K562 (cell line): ENCODE measurements around the gene ERCC4. TPM values are rescaled to one million over a fixed set of nuclear protein-coding genes. Genes with fewer than 3 reads are reported as not detected.

Source experiments
- ARNT ChIP-seq, 2 experiments: fragments of 450-650 bp; IDR thresholded peaks; 2 replicates each; pipeline ENCODE4 v1.6.1; 2016; ENCODE audit warnings: mild to moderate bottlenecking in 1 of 2
- FOXP1 ChIP-seq: sonication (generic); formaldehyde crosslinking; IDR thresholded peaks from 2 replicates; pipeline ENCODE4 v1.8.0; 2022; ENCODE audit warnings: mild to moderate bottlenecking, missing genetic modification reagents
- GABPA ChIP-seq: fragments of 200-800 bp; sonication (Bioruptor generic); conservative IDR thresholded peaks from 2 replicates; pipeline ENCODE4 v1.6.1; 2016; ENCODE audit warnings: low read depth, missing genetic modification characterization, missing compliant biosample characterization
- MTA2 ChIP-seq: fragments of 450-650 bp; IDR thresholded peaks from 2 replicates; pipeline ENCODE4 v1.6.1; 2016; ENCODE audit warnings: low read depth
- NCOA4 ChIP-seq: fragments of 450-650 bp; IDR thresholded peaks from 2 replicates; pipeline ENCODE4 v1.6.1; 2018; ENCODE audit warnings: mild to moderate bottlenecking; ENCODE audit not compliant: partially characterized antibody
- NCOA6 ChIP-seq: fragments of 450-650 bp; IDR thresholded peaks from 2 replicates; pipeline ENCODE4 v1.6.1; 2017; ENCODE audit warnings: mild to moderate bottlenecking
- NCOR1 ChIP-seq: fragments of 450-650 bp; IDR thresholded peaks from 2 replicates; pipeline ENCODE4 v1.6.1; 2016; ENCODE audit warnings: mild to moderate bottlenecking, moderate library complexity
- PTRF ChIP-seq: fragments of 450-650 bp; IDR thresholded peaks from 2 replicates; pipeline ENCODE4 v1.6.1; 2016; ENCODE audit warnings: mild to moderate bottlenecking, missing genetic modification characterization, missing compliant biosample characterization
- RAD51 ChIP-seq: fragments of 450-650 bp; IDR thresholded peaks from 2 replicates; pipeline ENCODE4 v1.7.1; 2016; ENCODE audit warnings: low read depth, mild to moderate bottlenecking, borderline replicate concordance
- SREBF2 ChIP-seq: sonication (generic); formaldehyde crosslinking; IDR thresholded peaks from 2 replicates; pipeline ENCODE4 v1.4.0; 2020; ENCODE audit warnings: mild to moderate bottlenecking, missing genetic modification reagents
- ZNF140 ChIP-seq: fragments of 250-450 bp; sonication (Bioruptor Pico); IDR thresholded peaks from 2 replicates; pipeline ENCODE4 v1.8.0; 2021; ENCODE audit warnings: moderate library complexity, mild to moderate bottlenecking, inconsistent platforms
- ZNF778 ChIP-seq: fragments of 450-650 bp; formaldehyde crosslinking; IDR thresholded peaks from 2 replicates; pipeline ENCODE4 v1.4.0; 2020; ENCODE audit warnings: mild to moderate bottlenecking, moderate library complexity
- polyA plus RNA-seq, 8 experiments: library from polyadenylated mRNA; depleted of rRNA in 4 of 8; stranded (reverse) in 5 of 8; unstranded in 3 of 8; fragments of >200 nt; fragmentation: Nextera tagmentation in 2 of 8; fragmentation: Illumina TruSeq in 1 of 8; extraction: Ambion mirVana in 2 of 8; extraction: Trizol in 1 of 8; gene quantifications; 2 replicates each; pipeline versions ENCODE4 v1.2.1 to v1.2.3, GENCODE V29; 2011 to 2014; ENCODE audit warnings: inconsistent platforms in 1 of 8, missing spikeins in 1 of 8
- total RNA-seq, 7 experiments: library from RNA; depleted of rRNA in 6 of 7; stranded (reverse); fragments of >200 nt in 6 of 7; fragmentation: Illumina TruSeq in 2 of 7; extraction: Trizol in 2 of 7; gene quantifications; 2 replicates each; pipeline versions ENCODE4 v1.2.1 to v1.2.3, GENCODE V29; 2011 to 2021; ENCODE audit warnings: low replicate concordance in 1 of 7
- TF ChIP-seq, protein P1 (sequence below): fragments of 250-450 bp; sonication (Bioruptor Pico); IDR thresholded peaks from 2 replicates; pipeline ENCODE4 v1.5.0; 2021; ENCODE audit warnings: mild to moderate bottlenecking, borderline replicate concordance
- TF ChIP-seq, protein P2 (sequence below): sonication (generic); formaldehyde crosslinking; IDR thresholded peaks from 2 replicates; pipeline ENCODE4 v1.8.0; 2022; ENCODE audit warnings: mild to moderate bottlenecking, missing genetic modification reagents
- TF ChIP-seq, protein P3 (sequence below): fragments of 450-650 bp; formaldehyde crosslinking; IDR thresholded peaks from 2 replicates; pipeline ENCODE4 v1.4.0; 2020; ENCODE audit warnings: mild to moderate bottlenecking, moderate library complexity
- TF ChIP-seq, protein P4 (sequence below): fragments of 450-650 bp; IDR thresholded peaks from 2 replicates; pipeline ENCODE4 v1.6.1; 2014; ENCODE audit warnings: low read depth, mild to moderate bottlenecking, moderate library complexity, borderline replicate concordance
- TF ChIP-seq, protein P5 (sequence below), 2 experiments: IDR thresholded peaks in 1 of 2; conservative IDR thresholded peaks in 1 of 2; 2 replicates each; pipeline ENCODE4 v1.6.1; 2016; ENCODE audit warnings: low read depth in 2 of 2, mild to moderate bottlenecking in 1 of 2, missing compliant biosample characterization in 1 of 2, missing genetic modification characterization in 1 of 2, moderate library complexity in 1 of 2

ERCC4 gene
- total and polyA plus RNA-seq, 9 of the 15 experiments (the other 6 are each of a cell fraction or from before 2014, with no cell fraction given), result 3.7 to 10.5 (median 6.0) TPM

DNA sequence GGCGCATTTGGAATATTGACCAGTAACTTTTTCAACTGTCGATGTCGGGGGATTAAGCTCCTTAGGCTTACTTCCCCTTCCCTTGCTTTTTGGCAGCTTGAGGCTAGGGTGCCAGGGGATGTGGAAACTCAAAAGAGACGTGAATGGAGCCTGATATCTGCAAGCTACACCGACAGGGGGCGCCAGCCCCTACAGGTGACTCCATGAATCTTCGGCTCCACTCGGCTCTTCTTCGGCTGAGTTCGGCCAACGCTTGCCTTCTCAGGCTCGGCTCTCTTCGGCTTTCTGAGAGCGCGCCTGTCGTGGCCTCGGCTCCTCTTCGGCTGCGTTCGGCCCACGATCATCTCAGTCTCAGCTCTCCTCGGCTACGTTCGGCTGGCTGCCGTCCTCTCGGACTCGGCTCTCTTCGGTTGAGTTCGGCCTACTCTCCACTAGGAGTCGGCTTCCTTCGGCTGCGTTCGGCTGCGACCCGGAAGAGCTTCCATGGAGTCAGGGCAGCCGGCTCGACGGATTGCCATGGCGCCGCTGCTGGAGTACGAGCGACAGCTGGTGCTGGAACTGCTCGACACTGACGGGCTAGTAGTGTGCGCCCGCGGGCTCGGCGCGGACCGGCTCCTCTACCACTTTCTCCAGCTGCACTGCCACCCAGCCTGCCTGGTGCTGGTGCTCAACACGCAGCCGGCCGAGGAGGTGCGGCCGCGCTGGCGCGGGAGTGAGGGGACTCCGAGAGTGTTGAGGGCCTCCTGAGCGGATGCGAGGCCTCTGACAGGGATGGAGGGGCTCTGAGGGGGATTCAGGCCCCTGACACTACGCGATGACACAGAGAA, at the start of gene ERCC4 (continued):
- TF ChIP-seq, protein P1, sequence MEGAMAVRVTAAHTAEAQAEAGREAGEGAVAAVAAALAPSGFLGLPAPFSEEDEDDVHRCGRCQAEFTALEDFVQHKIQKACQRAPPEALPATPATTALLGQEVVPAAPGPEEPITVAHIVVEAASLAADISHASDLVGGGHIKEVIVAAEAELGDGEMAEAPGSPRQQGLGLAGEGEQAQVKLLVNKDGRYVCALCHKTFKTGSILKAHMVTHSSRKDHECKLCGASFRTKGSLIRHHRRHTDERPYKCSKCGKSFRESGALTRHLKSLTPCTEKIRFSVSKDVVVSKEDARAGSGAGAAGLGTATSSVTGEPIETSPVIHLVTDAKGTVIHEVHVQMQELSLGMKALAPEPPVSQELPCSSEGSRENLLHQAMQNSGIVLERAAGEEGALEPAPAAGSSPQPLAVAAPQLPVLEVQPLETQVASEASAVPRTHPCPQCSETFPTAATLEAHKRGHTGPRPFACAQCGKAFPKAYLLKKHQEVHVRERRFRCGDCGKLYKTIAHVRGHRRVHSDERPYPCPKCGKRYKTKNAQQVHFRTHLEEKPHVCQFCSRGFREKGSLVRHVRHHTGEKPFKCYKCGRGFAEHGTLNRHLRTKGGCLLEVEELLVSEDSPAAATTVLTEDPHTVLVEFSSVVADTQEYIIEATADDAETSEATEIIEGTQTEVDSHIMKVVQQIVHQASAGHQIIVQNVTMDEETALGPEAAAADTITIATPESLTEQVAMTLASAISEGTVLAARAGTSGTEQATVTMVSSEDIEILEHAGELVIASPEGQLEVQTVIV (CRISPR knock-in tag), result no peak
- TF ChIP-seq MTA2 (no peak), NCOA4 (no peak), ZNF140 (CRISPR knock-in tag) (no peak), SREBF2 (CRISPR knock-in tag) (no peak), ZNF778 (no peak), GABPA (tag) (peak; percentile 96), PTRF (tag) (no peak), RAD51 (no peak), NCOA6 (peak; percentile 23; the same call in 1 of the 2 replicates), FOXP1 (CRISPR knock-in tag) (no peak), ARNT (IDR thresholded peaks at IDR 0.05) (no peak), NCOR1 (no peak)
- TF ChIP-seq, protein P2, sequence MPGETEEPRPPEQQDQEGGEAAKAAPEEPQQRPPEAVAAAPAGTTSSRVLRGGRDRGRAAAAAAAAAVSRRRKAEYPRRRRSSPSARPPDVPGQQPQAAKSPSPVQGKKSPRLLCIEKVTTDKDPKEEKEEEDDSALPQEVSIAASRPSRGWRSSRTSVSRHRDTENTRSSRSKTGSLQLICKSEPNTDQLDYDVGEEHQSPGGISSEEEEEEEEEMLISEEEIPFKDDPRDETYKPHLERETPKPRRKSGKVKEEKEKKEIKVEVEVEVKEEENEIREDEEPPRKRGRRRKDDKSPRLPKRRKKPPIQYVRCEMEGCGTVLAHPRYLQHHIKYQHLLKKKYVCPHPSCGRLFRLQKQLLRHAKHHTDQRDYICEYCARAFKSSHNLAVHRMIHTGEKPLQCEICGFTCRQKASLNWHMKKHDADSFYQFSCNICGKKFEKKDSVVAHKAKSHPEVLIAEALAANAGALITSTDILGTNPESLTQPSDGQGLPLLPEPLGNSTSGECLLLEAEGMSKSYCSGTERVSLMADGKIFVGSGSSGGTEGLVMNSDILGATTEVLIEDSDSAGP, result no peak
- TF ChIP-seq, protein P3, sequence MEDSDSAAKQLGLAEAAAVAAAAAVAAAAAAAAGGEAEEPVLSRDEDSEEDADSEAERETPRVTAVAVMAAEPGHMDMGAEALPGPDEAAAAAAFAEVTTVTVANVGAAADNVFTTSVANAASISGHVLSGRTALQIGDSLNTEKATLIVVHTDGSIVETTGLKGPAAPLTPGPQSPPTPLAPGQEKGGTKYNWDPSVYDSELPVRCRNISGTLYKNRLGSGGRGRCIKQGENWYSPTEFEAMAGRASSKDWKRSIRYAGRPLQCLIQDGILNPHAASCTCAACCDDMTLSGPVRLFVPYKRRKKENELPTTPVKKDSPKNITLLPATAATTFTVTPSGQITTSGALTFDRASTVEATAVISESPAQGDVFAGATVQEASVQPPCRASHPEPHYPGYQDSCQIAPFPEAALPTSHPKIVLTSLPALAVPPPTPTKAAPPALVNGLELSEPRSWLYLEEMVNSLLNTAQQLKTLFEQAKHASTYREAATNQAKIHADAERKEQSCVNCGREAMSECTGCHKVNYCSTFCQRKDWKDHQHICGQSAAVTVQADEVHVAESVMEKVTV (CRISPR knock-in tag), result peak; percentile 100
- TF ChIP-seq, protein P4, sequence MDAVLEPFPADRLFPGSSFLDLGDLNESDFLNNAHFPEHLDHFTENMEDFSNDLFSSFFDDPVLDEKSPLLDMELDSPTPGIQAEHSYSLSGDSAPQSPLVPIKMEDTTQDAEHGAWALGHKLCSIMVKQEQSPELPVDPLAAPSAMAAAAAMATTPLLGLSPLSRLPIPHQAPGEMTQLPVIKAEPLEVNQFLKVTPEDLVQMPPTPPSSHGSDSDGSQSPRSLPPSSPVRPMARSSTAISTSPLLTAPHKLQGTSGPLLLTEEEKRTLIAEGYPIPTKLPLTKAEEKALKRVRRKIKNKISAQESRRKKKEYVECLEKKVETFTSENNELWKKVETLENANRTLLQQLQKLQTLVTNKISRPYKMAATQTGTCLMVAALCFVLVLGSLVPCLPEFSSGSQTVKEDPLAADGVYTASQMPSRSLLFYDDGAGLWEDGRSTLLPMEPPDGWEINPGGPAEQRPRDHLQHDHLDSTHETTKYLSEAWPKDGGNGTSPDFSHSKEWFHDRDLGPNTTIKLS, result peak; percentile 36; the same call in 1 of the 2 replicates
- TF ChIP-seq, protein P5, sequence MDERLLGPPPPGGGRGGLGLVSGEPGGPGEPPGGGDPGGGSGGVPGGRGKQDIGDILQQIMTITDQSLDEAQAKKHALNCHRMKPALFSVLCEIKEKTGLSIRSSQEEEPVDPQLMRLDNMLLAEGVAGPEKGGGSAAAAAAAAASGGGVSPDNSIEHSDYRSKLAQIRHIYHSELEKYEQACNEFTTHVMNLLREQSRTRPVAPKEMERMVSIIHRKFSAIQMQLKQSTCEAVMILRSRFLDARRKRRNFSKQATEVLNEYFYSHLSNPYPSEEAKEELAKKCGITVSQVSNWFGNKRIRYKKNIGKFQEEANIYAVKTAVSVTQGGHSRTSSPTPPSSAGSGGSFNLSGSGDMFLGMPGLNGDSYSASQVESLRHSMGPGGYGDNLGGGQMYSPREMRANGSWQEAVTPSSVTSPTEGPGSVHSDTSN (CRISPR knock-in tag; IDR thresholded peaks at IDR 0.05; ENCODE audit: low read depth), result no peak
- TF ChIP-seq, protein P5 (tag; conservative IDR thresholded peaks at IDR 0.05; ENCODE audit: low read depth), result no peak
